Activated naive CD4-positive, alpha-beta T cell treated with anti-CD3 and anti-CD28 coated beads, Interleukin-2, amount 10 ng/mL, durations not matched to agents 7 days and 5 days (primary cell): ENCODE data around the gene R3HDML.
"Not testable (repeated sequence)": the region's sequence is repeated elsewhere in the genome, so short reads cannot be mapped to it uniquely, and the experiment has no call there.

Experiments used
- CTCF ChIA-PET: fragments of 350-600 bp; sonication (Branson Sonifier 250); formaldehyde crosslinking; loops from one replicate; lab custom pipeline; 2021; ENCODE audit warnings: antibody characterized with exemption; lab: Charles Lee
- DNase-seq: peaks from one replicate; pipeline ENCODE4 v3.0.0-alpha.2; 2020
- H3K27ac Mint-ChIP-seq: one replicate; pipeline ENCODE4 v1.8.0; 2021; ENCODE audit warnings: mild to moderate bottlenecking, moderate library complexity, mixed read lengths
- H3K27me3 Mint-ChIP-seq: one replicate; pipeline ENCODE4 v1.8.0; 2021; ENCODE audit warnings: mild to moderate bottlenecking, mixed read lengths
- H3K36me3 Mint-ChIP-seq: one replicate; pipeline ENCODE4 v1.8.0; 2021; ENCODE audit warnings: mixed read lengths
- H3K4me1 Mint-ChIP-seq: one replicate; pipeline ENCODE4 v1.8.0; 2021; ENCODE audit warnings: mixed read lengths
- H3K4me3 Mint-ChIP-seq: one replicate; pipeline ENCODE4 v1.8.0; 2021; ENCODE audit warnings: mild to moderate bottlenecking, moderate library complexity, mixed read lengths
- H3K9me3 Mint-ChIP-seq: one replicate; pipeline ENCODE4 v1.8.0; 2021; ENCODE audit warnings: mixed read lengths

The R3HDML gene

DNA sequence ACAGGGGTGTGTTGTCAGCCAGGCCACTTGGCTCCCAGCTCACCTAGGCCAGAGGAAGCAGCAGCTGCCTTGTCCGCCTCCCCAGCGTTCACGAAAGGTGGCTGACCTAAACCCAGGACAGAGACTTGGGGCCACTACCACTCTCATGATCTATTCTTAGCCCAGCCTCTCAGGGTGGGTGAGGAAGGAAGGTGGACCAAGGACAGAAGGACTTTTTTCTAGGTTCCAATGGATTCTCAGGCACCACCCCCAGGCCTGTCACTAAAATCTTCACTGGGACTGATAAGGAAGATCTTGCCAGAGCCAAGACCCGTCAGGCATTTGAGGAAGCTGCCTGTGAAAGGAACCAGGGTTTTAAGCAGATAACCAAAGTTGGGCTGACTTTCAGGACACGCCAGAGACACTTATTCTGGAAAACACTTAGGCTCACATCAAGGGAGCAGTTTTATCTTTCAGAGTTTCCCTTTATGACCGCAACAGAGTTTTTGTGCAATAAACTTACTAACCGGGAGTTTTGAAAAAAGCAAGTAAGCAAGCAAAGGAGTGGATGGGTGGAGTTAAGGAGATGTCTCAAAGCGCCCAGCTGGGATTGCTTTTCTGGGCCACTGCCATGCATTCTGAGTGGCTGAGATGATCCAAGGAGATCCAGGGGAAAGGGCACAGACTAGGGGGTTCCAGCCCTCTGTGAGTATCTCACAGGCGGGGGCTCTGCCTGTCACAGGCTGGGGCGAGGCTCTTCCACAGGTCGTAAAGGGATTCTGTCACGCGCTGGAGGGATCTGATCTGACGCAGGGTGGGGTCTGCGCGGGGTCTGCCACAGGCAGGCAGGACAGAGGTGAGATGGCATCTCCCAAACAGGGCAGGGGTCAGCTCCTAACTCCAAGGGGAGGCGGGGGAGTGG is 26.8 kb upstream of the R3HDML start:
- peaks cover 13% of the 10 kb centered on the region for H3K27me3 Mint-ChIP-seq
- peak overlapping the region; percentile 92 for H3K27ac Mint-ChIP-seq
- CTCF ChIA-PET, result interaction anchor here (0.6 to 13.6 kb wide), 13 partner anchors 14 to 427 kb away, joined by 3 to 351 read pairs (median 4); no protein-coding TSS in a partner anchor
- H3K4me1 Mint-ChIP-seq, result peaks cover 22% of the 10 kb centered on the region
- no peak for DNase-seq
- H3K9me3 Mint-ChIP-seq, result no peaks in the 10 kb centered on the region
- no peaks in the 10 kb centered on the region for H3K36me3 Mint-ChIP-seq
- peak overlapping the region; percentile 89 for H3K4me3 Mint-ChIP-seq

- H3K4me3 Mint-ChIP-seq, result peak within 1 kb of the TSS; percentile 89
- peaks cover 13% of the 10 kb centered on the region for H3K27me3 Mint-ChIP-seq
- no peaks in the 10 kb centered on the region for H3K36me3 Mint-ChIP-seq
- no peaks in the 10 kb centered on the region for H3K9me3 Mint-ChIP-seq
- H3K27ac Mint-ChIP-seq, result peak within 1 kb of the TSS; percentile 92
- CTCF ChIA-PET, result interaction anchor here (0.6 to 13.6 kb wide), 21 partner anchors 9 to 433 kb away, joined by 3 to 351 read pairs (median 3); no protein-coding TSS in a partner anchor
- DNase-seq, result peak; percentile 98
- peaks cover 22% of the 10 kb centered on the region for H3K4me1 Mint-ChIP-seq
Observed at GRCh38 chr20:44310664-44311639, 25.9 kb upstream of the R3HDML start, which contains the start of gene FITM2. TSS of gene FITM2 (minus strand) at chr20:44311202. CDS start at chr20:44311148, 54 bp downstream.

DNA sequence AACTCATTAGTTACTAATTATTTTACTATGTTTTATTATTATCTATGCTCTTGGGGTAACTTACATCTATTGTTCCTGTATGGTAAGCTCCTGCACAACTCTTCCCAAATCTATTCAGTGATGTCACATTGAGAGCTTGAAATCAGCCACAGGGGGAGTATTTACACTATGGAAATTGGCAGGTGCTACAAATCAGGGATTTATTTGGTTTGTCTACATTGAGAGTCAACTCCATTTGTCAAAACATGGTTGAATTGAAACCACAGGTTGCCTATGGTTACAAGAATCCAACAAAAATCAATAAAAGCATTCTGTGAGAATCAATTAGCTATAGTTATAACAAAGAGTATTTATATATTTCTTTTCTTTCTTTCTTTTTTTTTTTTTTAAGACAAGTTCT is 22.0 kb upstream of the R3HDML start:
- no peaks in the 10 kb centered on the region for H3K9me3 Mint-ChIP-seq
- CTCF ChIA-PET, result interaction anchor here (1.4 to 13.6 kb wide), 3 partner anchors 93 to 198 kb away, joined by 3 to 351 read pairs (median 5); no protein-coding TSS in a partner anchor
- no peak overlapping the region for H3K27ac Mint-ChIP-seq

GRCh38 chr20:44319839-44320422 is 16.9 kb upstream of the R3HDML start:
- Mint-ChIP-seq H3K36me3 (no peaks in the 10 kb centered on the region), H3K27me3 (peaks cover 12% of the 10 kb centered on the region), H3K27ac (no peak overlapping the region), H3K9me3 (no peaks in the 10 kb centered on the region), H3K4me1 (no peaks in the 10 kb centered on the region), H3K4me3 (no peak overlapping the region)
- CTCF ChIA-PET, result interaction anchor here (0.8 to 13.6 kb wide), 3 partner anchors 9 to 202 kb away, joined by 4 to 351 read pairs (median 5); partner anchors contain the start of gene FITM2
- DNase-seq, result no peak

More for the DNA sequence above, 22.0 kb upstream of the R3HDML start:
- Mint-ChIP-seq H3K4me1 (peaks cover 14% of the 10 kb centered on the region), H3K27me3 (peaks cover 17% of the 10 kb centered on the region), H3K4me3 (no peak overlapping the region), H3K36me3 (no peaks in the 10 kb centered on the region)
- DNase-seq, result no peak

DNA sequence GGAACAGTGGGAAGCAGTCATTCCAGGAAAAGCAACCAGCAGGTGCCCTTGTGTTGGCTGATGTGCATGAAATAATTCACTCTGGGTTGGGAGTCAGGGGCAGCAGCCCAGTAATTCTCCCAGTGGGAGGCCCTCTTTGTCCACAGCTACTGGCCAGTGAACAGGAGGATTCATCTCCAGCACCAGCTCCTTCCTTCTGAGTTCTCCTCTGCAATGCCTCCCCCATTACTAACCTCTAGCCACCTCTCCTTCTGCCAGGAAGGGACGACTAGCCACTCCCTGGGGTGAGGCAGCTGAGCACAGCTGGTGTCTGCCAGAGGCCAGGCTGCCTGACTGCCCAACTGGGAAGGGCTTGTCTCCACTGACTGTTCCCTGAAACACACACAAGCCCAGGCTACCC is 12.5 kb upstream of the R3HDML start:
- no peak overlapping the region for H3K27ac Mint-ChIP-seq
- no peak for DNase-seq
- peaks cover 14% of the 10 kb centered on the region for H3K27me3 Mint-ChIP-seq
- H3K9me3 Mint-ChIP-seq, result no peaks in the 10 kb centered on the region
- CTCF ChIA-PET, result interaction anchor here (0.7 to 3.7 kb wide), 3 partner anchors 14 to 107 kb away, joined by 3 to 17 read pairs (median 3); no protein-coding TSS in a partner anchor
- no peak overlapping the region for H3K4me3 Mint-ChIP-seq
- no peaks in the 10 kb centered on the region for H3K36me3 Mint-ChIP-seq
- no peaks in the 10 kb centered on the region for H3K4me1 Mint-ChIP-seq

DNA sequence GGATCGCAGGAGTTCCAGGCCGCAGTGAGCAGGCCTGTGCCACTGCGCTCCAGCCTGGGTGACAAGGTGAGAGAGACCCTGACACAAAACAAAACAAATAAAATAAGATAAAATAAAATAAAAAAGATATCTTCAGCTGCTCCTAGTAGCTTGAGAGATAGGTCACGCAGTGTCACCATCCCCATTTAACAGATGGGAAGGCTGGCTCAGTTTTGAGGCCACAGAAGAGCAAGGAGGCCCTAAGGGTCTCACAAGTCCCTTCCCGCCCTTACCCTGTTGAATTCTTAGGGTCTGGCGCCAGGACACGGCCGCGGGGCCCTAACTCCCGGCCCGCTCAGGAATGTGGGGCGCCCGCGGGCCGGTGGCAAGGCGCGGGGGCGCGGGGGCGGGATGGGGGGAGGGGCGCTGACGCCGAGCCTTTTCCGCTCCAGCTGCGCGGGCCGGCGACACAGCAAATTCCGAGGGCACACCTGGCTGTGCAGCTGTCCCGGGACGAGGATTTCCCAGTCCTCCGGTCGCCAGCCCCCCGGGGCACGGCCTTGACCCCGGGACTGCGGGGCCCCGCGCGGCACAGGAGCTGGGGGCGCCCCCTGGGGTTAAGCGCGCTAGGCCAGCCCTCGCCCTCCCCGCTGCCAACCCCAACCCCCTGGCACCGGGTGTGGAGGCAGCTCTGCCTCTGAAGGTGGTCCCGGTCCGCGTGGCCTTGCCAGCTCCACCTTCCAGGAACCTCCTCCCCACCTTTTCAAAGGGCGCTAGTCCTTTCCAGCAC is 10.3 kb upstream of the R3HDML start:
- no peaks in the 10 kb centered on the region for H3K9me3 Mint-ChIP-seq
- CTCF ChIA-PET, result interaction anchor here (0.9 to 3.7 kb wide), 4 partner anchors 39 to 111 kb away, joined by 3 to 17 read pairs (median 4); no protein-coding TSS in a partner anchor
- DNase-seq, result peak; percentile 25
- H3K4me3 Mint-ChIP-seq, result no peak overlapping the region
- no peaks in the 10 kb centered on the region for H3K4me1 Mint-ChIP-seq
- no peaks in the 10 kb centered on the region for H3K36me3 Mint-ChIP-seq
- peaks cover 24% of the 10 kb centered on the region for H3K27me3 Mint-ChIP-seq
- H3K27ac Mint-ChIP-seq, result no peak overlapping the region

GRCh38 chr20:44327748-44328147 is 9.1 kb upstream of the R3HDML start:
- H3K27me3 Mint-ChIP-seq, result peaks cover 24% of the 10 kb centered on the region
- H3K36me3 Mint-ChIP-seq, DNase-seq, H3K9me3 Mint-ChIP-seq, H3K27ac Mint-ChIP-seq, H3K4me3 Mint-ChIP-seq, H3K4me1 Mint-ChIP-seq: not testable (repeated sequence)
- CTCF ChIA-PET, result interaction anchor here (2.7 kb wide), 1 partner anchor 17 kb away, joined by 6 read pairs; the partner anchor contains the start of gene FITM2

GRCh38 chr20:44328428-44328827 is 8.4 kb upstream of the R3HDML start:
- Mint-ChIP-seq H3K27ac (no peak overlapping the region), H3K36me3 (no peaks in the 10 kb centered on the region), H3K4me3 (no peak overlapping the region), H3K4me1 (no peaks in the 10 kb centered on the region), H3K27me3 (peaks cover 24% of the 10 kb centered on the region), H3K9me3 (no peaks in the 10 kb centered on the region)
- DNase-seq, result no peak
- CTCF ChIA-PET, result interaction anchor here (2.7 kb wide), 1 partner anchor 17 kb away, joined by 6 read pairs; the partner anchor contains the start of gene FITM2

DNA sequence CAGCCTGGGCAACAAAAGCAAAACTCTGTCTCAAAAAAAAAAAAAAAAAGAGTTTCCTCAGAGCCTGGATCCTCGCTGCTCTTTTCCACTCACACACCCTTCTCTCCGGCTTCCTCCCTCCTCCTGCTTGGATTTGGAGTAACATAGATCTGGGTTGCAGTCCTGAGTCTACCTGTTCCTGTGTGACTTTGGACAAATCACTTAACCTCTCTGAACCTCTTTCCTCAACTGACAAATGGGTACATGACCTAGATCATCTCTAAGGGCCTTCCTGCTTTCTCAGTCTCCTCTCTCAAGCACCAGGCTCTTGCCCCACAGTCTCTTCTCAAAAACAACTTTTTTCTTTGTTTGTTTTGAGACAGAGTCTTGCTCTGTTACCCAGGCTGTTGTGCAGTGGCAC is 5.6 kb upstream of the R3HDML start:
- Mint-ChIP-seq H3K4me1 (no peaks in the 10 kb centered on the region), H3K27ac (no peak overlapping the region), H3K9me3 (no peaks in the 10 kb centered on the region), H3K4me3 (no peak overlapping the region), H3K27me3 (peaks cover 32% of the 10 kb centered on the region), H3K36me3 (no peaks in the 10 kb centered on the region)
- CTCF ChIA-PET, result interaction anchor here (1.9 kb wide), 1 partner anchor 114 kb away, joined by 6 read pairs; no protein-coding TSS in a partner anchor
- DNase-seq, result no peak

- H3K36me3 Mint-ChIP-seq, result no peaks in the 10 kb centered on the region
- H3K9me3 Mint-ChIP-seq, result no peaks in the 10 kb centered on the region
- no peak overlapping the region for H3K27ac Mint-ChIP-seq
- no peak overlapping the region for H3K4me3 Mint-ChIP-seq
- DNase-seq, result no peak
- peaks cover 39% of the 10 kb centered on the region for H3K27me3 Mint-ChIP-seq
- H3K4me1 Mint-ChIP-seq, result no peaks in the 10 kb centered on the region
- CTCF ChIA-PET, result no interaction called here
Observed at GRCh38 chr20:44334306-44334705, 2.5 kb upstream of the R3HDML start.

DNA sequence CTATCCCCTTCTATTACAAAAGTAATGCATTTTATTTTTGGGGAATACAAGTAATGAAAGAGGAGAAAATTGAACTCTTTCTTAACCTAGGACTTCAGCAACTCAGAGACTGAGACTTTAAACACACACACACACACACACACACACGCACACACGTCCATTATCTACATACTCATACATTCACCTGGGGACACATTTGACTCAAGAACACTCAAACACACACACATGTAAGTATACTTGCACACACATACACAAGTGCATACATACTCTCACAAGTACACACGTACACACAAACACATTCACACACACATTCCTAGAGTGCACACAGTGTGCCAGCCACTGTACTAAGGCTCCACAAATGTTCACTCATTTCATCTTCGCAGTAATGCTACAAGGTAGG is 2.1 kb upstream of the R3HDML start:
- peaks cover 39% of the 10 kb centered on the region for H3K27me3 Mint-ChIP-seq
- CTCF ChIA-PET, result no interaction called here
- no peaks in the 10 kb centered on the region for H3K36me3 Mint-ChIP-seq
- no peaks in the 10 kb centered on the region for H3K4me1 Mint-ChIP-seq
- no peak overlapping the region for H3K27ac Mint-ChIP-seq
- no peak for DNase-seq
- H3K4me3 Mint-ChIP-seq, result no peak overlapping the region
- H3K9me3 Mint-ChIP-seq, result no peaks in the 10 kb centered on the region

DNA sequence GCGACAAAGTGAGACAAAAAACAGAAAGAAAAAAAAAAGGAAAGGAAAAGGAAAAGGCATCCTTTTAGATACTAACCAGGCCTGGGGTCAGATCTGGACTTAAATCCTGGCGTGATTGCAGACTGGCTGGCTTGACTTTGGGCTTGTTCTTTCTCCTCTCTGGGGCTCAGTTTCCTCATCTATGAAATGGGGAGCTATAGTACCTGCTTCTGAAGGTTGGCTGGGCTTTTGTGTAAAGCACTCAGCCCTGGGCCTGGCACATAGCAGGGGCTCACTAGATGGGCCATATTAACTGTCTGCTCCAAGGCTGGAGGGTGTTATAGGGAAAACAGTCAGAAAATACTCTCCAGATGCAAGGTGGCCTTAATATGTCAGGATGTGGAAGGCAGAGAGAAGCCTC is 1.2 kb upstream of the R3HDML start:
- no peaks in the 10 kb centered on the region for H3K9me3 Mint-ChIP-seq
- no peaks in the 10 kb centered on the region for H3K4me1 Mint-ChIP-seq
- no peak overlapping the region for H3K27ac Mint-ChIP-seq
- DNase-seq, result no peak
- CTCF ChIA-PET, result no interaction called here
- no peak overlapping the region for H3K4me3 Mint-ChIP-seq
- no peaks in the 10 kb centered on the region for H3K36me3 Mint-ChIP-seq
- H3K27me3 Mint-ChIP-seq, result peaks cover 35% of the 10 kb centered on the region

DNA sequence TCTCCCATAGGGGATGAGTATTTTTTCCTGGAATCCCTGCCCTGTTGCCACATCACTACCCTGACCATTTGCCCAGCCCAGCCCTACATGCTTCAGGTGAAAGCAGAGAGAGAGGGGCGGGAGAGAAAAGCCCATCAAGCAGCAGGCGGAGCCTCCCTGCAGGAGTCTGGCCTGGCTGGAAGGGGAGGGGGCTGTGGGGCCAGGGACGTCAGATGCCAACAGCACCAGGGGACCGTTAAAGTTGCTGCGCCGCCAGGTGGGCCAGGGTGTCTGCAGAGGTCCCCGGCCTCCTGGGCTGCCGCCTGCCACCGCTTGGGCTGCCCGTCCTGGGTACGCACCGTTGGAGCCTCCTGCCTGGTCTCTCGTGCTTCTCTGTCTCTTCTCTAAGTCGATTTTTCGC is 757 bp upstream of the R3HDML start:
- no peak overlapping the region for H3K27ac Mint-ChIP-seq
- H3K9me3 Mint-ChIP-seq, result no peaks in the 10 kb centered on the region
- H3K36me3 Mint-ChIP-seq, result no peaks in the 10 kb centered on the region
- peaks cover 34% of the 10 kb centered on the region for H3K27me3 Mint-ChIP-seq
- CTCF ChIA-PET, result no interaction called here
- no peak for DNase-seq
- no peak overlapping the region for H3K4me3 Mint-ChIP-seq
- H3K4me1 Mint-ChIP-seq, result no peaks in the 10 kb centered on the region
